OCI-LY7 (cell line): ENCODE data around the gene SLC12A4.

Experiments
- CTCF ChIP-seq: fragments of 200-600 bp; sonication (generic); conservative IDR thresholded peaks from 2 replicates; pipeline ENCODE4 v1.5.1; 2014; ENCODE audit warnings: mild to moderate bottlenecking, antibody characterized with exemption, low read length, moderate library complexity, mixed read lengths
- EZH2phosphoT487 ChIP-seq: fragments of 200-600 bp; sonication (generic); IDR thresholded peaks from 2 replicates; pipeline ENCODE4 v1.6.1; 2018; ENCODE audit warnings: low read depth, borderline replicate concordance, mild to moderate bottlenecking, mixed run types, antibody characterized with exemption, low read length, moderate library complexity, mixed read lengths

GRCh38 chr16:67923414-67924116, 44.9 kb downstream of the SLC12A4 start:
- no peak for TF ChIP-seq CTCF
- TF ChIP-seq EZH2phosphoT487: no peak
